Measurements from ENCODE around the gene FTH1. TPM values are rescaled to one million over a fixed set of nuclear protein-coding genes. Genes with fewer than 3 reads are reported as not detected.
"Not testable (repeated sequence)": the region's sequence is repeated elsewhere in the genome, so short reads cannot be mapped to it uniquely, and the experiment has no call there.

Gene FTH1
- polyA plus RNA-seq, 1 of the 3 experiments (the other 2 are of a cell fraction): 1,229 TPM

- WGBS (ENCODE audit: low lambda C conversion rate): 94% methylated on average over 9 of the region's 9 CpGs
- H2AFZ ChIP-seq (ENCODE audit: low read depth): no peak overlapping the region
- H3K9me3 ChIP-seq: no peaks in the 10 kb centered on the region
- no peak overlapping the region for H3K9ac ChIP-seq
- H3F3A ChIP-seq (replicated peaks; ENCODE audit: insufficient read depth): no peaks in the 10 kb centered on the region
- no peaks in the 10 kb centered on the region for H4K20me1 ChIP-seq (ENCODE audit: insufficient read depth)
- DNase-seq: no peak
- ChIA-PET POLR2A (interaction anchor here (4.1 kb wide), 1 partner anchor 13 kb away, joined by 17 read pairs; the partner anchor contains the start of gene FTH1), CTCF (interaction anchor here (1.0 to 10.4 kb wide), 3 partner anchors 54 to 128 kb away, joined by 4 to 543 read pairs (median 5); no protein-coding TSS in a partner anchor)
- H3K79me2 ChIP-seq (ENCODE audit: insufficient read depth): no peaks in the 10 kb centered on the region
- H3K4me2 ChIP-seq: no peak overlapping the region
- H3K36me3 ChIP-seq (replicated peaks in 1 of 2; ENCODE audit: control insufficient read depth in 1 of 2, insufficient read depth in 2 of 2, low read length in 1 of 2): no peaks in the 10 kb centered on the region
- H3K27ac ChIP-seq (ENCODE audit: low read depth in 2 of 2, low read length in 1 of 2): no peak overlapping the region
- H3K4me3 ChIP-seq (ENCODE audit: low read depth in 2 of 2, low read length in 1 of 2): no peak overlapping the region
- no peak for TF ChIP-seq RAD21 (IDR thresholded peaks at IDR 0.05; ENCODE audit: low read length)
- TF ChIP-seq SMC3 (IDR thresholded peaks at IDR 0.05; ENCODE audit: low read depth, low read length): 0 out of 2 replicates have a peak, but pooled peaks have one; percentile 13
- H3K4me1 ChIP-seq (ENCODE audit: control insufficient read depth in 1 of 2, insufficient read depth in 2 of 2, low read depth in 1 of 2, low read length in 1 of 2): peaks cover 5 to 11% of the 10 kb centered on the region in 2 experiments; a peak in 2 of 4 replicates
- H3K27me3 ChIP-seq (ENCODE audit: insufficient read depth): no peaks in the 10 kb centered on the region
- H3K9me2 ChIP-seq: no peaks in the 10 kb centered on the region
Measured at GRCh38 chr11:61954106-61954850, 13.2 kb downstream of the FTH1 start.

GRCh38 chr11:61953632-61954031, 13.8 kb downstream of the FTH1 start:
- POLR2A ChIA-PET, DNase-seq: not testable (repeated sequence)
- CTCF ChIA-PET: interaction anchor here (10.4 kb wide), 1 partner anchor 53 kb away, joined by 543 read pairs; no protein-coding TSS in a partner anchor

GRCh38 chr11:61952882-61953281, 14.6 kb downstream of the FTH1 start:
- Histone ChIP-seq H3K79me2 (ENCODE audit: insufficient read depth) (no peaks in the 10 kb centered on the region), H3K27ac (ENCODE audit: low read depth in 2 of 2, low read length in 1 of 2) (no peak overlapping the region), H4K20me1 (ENCODE audit: insufficient read depth) (no peaks in the 10 kb centered on the region), H3K36me3 (replicated peaks in 1 of 2; ENCODE audit: control insufficient read depth in 1 of 2, insufficient read depth in 2 of 2, low read length in 1 of 2) (no peaks in the 10 kb centered on the region), H3K4me1 (ENCODE audit: control insufficient read depth in 1 of 2, insufficient read depth in 2 of 2, low read depth in 1 of 2, low read length in 1 of 2) (peaks cover 11 to 14% of the 10 kb centered on the region in 2 experiments; a peak in 2 of 4 replicates), H3K27me3 (ENCODE audit: insufficient read depth) (no peaks in the 10 kb centered on the region), H2AFZ (ENCODE audit: low read depth) (no peak overlapping the region), H3K4me3 (ENCODE audit: low read depth in 2 of 2, low read length in 1 of 2) (no peak overlapping the region), H3K9ac (no peak overlapping the region), H3K9me3 (no peaks in the 10 kb centered on the region), H3K4me2 (no peak overlapping the region), H3F3A (replicated peaks; ENCODE audit: insufficient read depth) (peaks cover 3% of the 10 kb centered on the region), H3K9me2 (no peaks in the 10 kb centered on the region)
- 80% methylated on average over 3 of the region's 3 CpGs for WGBS (ENCODE audit: low lambda C conversion rate)
- ChIA-PET CTCF (interaction anchor here (8.5 to 10.4 kb wide), 2 partner anchors 52 to 129 kb away, joined by 142 to 543 read pairs; no protein-coding TSS in a partner anchor), POLR2A (interaction anchor here (0.6 to 4.0 kb wide), 2 partner anchors 15 to 137 kb away, joined by 3 to 76 read pairs; partner anchors contain the start of gene FTH1)
- no peak for DNase-seq
- TF ChIP-seq TCF12 (IDR thresholded peaks at IDR 0.05): no peak
- TF ChIP-seq EP300 (IDR thresholded peaks at IDR 0.05; ENCODE audit: borderline replicate concordance in 1 of 2, low read depth in 1 of 2, low read length in 1 of 2): no peak
- TF ChIP-seq EZH2phosphoT487 (IDR thresholded peaks at IDR 0.05; ENCODE audit: borderline replicate concordance, low read depth): no peak
- TF ChIP-seq RXRA (IDR thresholded peaks at IDR 0.05; ENCODE audit: borderline replicate concordance, low read depth): no peak
- no peak for TF ChIP-seq PBX3 (IDR thresholded peaks at IDR 0.05)
- TF ChIP-seq SMC3 (IDR thresholded peaks at IDR 0.05; ENCODE audit: low read depth, low read length): no peak
- no peak for TF ChIP-seq SIN3A (IDR thresholded peaks at IDR 0.05; ENCODE audit: borderline replicate concordance, low read depth, low read length)
- TF ChIP-seq CHD2 (IDR thresholded peaks at IDR 0.05; ENCODE audit: low read length, partially characterized antibody): no peak
- TF ChIP-seq GATA2 (CRISPR knock-in tag; IDR thresholded peaks at IDR 0.05): no peak
- TF ChIP-seq USF1 (IDR thresholded peaks at IDR 0.05; ENCODE audit: borderline replicate concordance, low read depth): no peak
- no peak for TF ChIP-seq REST (IDR thresholded peaks at IDR 0.05; ENCODE audit: low read depth, low read length)

More at GRCh38 chr11:61953632-61954031, 13.8 kb downstream of the FTH1 start:
- not testable (repeated sequence) for H2AFZ ChIP-seq (ENCODE audit: low read depth); H3K79me2 ChIP-seq (ENCODE audit: insufficient read depth); H4K20me1 ChIP-seq (ENCODE audit: insufficient read depth); H3K4me2 ChIP-seq; H3K9me3 ChIP-seq; H3K36me3 ChIP-seq (replicated peaks in 1 of 2; ENCODE audit: control insufficient read depth in 1 of 2, insufficient read depth in 2 of 2, low read length in 1 of 2); H3K4me3 ChIP-seq (ENCODE audit: low read depth in 2 of 2, low read length in 1 of 2); H3K9me2 ChIP-seq; H3K27me3 ChIP-seq (ENCODE audit: insufficient read depth); H3K9ac ChIP-seq; H3K27ac ChIP-seq (ENCODE audit: low read depth in 2 of 2, low read length in 1 of 2); H3F3A ChIP-seq (replicated peaks; ENCODE audit: insufficient read depth)
- H3K4me1 ChIP-seq (ENCODE audit: control insufficient read depth in 1 of 2, insufficient read depth in 2 of 2, low read depth in 1 of 2, low read length in 1 of 2): peaks cover 11 to 14% of the 10 kb centered on the region in 2 experiments; a peak in 2 of 4 replicates
- WGBS (ENCODE audit: low lambda C conversion rate): 91% methylated on average over 5 of the region's 5 CpGs
